PFSK-1 (cell line): ENCODE measurements around the gene RASL12.

Source experiments
- POLR2AphosphoS5 ChIP-seq: IDR thresholded peaks from 2 replicates; pipeline ENCODE4 v1.6.1; 2012; ENCODE audit warnings: low read depth, mild to moderate bottlenecking, control low read depth, low read length, moderate library complexity
- REST ChIP-seq, 2 experiments: IDR thresholded peaks; 2 replicates each; pipeline versions ENCODE4 v1.6.1 to v1.8.0; 2011 to 2012; ENCODE audit warnings: low read depth in 2 of 2, low read length in 2 of 2, control low read depth in 1 of 2, inconsistent platforms in 1 of 2, mild to moderate bottlenecking in 1 of 2, moderate library complexity in 1 of 2; ENCODE audit not compliant: insufficient read depth in 1 of 2
- SIN3A ChIP-seq: IDR thresholded peaks from 2 replicates; pipeline ENCODE4 v1.6.1; 2012; ENCODE audit warnings: mild to moderate bottlenecking, low read length, moderate library complexity, borderline replicate concordance; ENCODE audit not compliant: insufficient read depth
- TAF1 ChIP-seq: IDR thresholded peaks from 2 replicates; pipeline ENCODE4 v1.6.1; 2012; ENCODE audit warnings: low read length, control low read depth, borderline replicate concordance; ENCODE audit not compliant: insufficient read depth

GRCh38 chr15:65049418-65049840 lies 18.4 kb downstream of the RASL12 start:
- TF ChIP-seq REST (IDR thresholded peaks at IDR 0.05; ENCODE audit: insufficient read depth in 1 of 2, low read depth in 2 of 2, low read length in 2 of 2) (no peak), SIN3A (no peak), POLR2AphosphoS5 (no peak), TAF1 (no peak)
